Embryonic facial prominence (tissue), 1 donor: Measurements from ENCODE around the gene UBE2I.

Experiments
- DNase-seq: peaks from one replicate; pipeline ENCODE4 v3.0.0-alpha.2; 2016; ENCODE audit errors: extremely low spot score

The UBE2I gene

GRCh38 chr16:1343428-1344242, 34.2 kb downstream of the UBE2I start:
- DNase-seq: no peak

GRCh38 chr16:1344499-1344898, 35.1 kb downstream of the UBE2I start:
- DNase-seq: no peak

GRCh38 chr16:1345087-1345486, 35.7 kb downstream of the UBE2I start:
- DNase-seq: no peak

GRCh38 chr16:1345651-1346421, 36.4 kb downstream of the UBE2I start:
- no peak for DNase-seq

GRCh38 chr16:1346422-1347285, 37.2 kb downstream of the UBE2I start:
- no peak for DNase-seq

GRCh38 chr16:1347286-1347855, 37.9 kb downstream of the UBE2I start:
- no peak for DNase-seq

DNA sequence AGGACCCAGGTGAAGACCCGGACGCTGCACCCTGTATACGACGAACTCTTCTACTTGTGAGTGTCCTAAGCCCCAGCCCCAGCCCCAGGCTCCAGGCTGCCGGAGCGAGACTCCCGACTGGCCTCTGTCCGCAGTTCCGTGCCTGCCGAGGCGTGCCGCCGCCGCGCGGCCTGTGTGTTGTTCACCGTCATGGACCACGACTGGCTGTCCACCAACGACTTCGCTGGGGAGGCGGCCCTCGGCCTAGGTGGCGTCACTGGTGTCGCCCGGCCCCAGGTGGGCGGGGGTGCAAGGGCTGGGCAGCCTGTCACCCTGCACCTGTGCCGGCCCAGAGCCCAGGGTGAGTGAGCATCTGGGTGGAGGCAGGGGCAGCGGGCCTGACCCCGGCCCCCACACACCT, 38.5 kb downstream of the UBE2I start:
- DNase-seq: no peak

DNA sequence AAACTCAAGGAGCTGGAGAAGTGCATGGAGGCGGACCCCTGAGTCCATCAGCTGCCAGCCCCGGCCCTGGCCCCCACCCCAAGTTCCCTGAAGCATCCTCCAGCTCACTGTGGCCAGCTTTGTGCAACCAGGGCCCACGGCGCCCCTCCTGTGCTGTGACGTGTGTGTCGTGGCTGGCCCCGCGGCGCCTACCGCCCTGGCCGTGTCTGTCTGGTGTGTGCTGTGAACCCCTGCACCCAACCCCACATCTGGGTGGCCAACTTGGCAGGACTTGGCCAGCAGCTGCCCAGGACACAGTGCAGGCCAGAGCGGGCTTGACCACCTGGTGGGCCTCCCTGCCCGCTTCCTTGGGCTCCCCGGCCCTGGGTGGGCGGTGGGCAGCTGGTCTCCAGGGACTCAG, 39.0 kb downstream of the UBE2I start:
- DNase-seq: no peak

- DNase-seq: no peak
Measured at GRCh38 chr16:1348926-1349325, 39.5 kb downstream of the UBE2I start.

DNA sequence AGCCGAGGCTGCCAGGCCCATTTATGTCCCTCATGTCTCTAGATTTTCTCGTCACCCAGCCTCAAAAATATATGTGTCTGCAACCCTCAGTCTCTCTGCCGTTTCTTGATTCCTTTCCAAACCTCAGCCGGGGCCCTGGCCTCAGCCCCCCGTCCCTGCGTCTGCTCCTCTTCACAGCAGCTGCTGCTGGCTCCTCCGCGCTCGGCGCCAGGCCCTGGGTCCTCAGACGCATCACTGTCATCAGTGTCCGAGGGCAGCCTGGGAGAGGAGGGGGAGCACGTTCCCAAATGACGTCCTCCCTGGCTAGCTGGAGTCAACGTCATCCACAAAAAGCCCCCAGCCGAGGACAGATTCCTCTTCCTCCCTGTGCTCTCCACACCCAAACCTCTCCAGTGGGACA, 39.9 kb downstream of the UBE2I start:
- no peak for DNase-seq

DNA sequence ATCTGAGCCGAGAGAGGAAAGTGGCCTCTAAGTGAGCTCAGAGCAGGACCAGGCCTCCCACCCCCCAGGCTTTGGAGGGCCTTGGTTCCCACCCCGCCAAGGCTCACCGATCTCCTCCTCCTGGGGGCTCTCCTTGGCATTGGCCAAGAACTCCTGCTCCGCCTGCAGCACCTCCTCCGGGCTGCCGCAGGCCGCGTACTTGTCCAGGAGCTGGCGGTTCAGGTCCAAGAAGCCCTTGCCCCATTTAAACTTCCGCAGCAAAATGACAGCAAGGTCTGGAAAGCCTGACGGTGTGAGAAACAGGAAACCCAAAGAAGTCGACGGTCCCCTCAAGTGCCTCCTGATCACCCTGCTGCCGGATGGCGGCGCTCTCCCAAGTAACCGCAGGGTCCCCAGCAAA, 40.5 kb downstream of the UBE2I start:
- no peak for DNase-seq

- no peak for DNase-seq
Measured at GRCh38 chr16:1350691-1351090, 41.3 kb downstream of the UBE2I start.

DNA sequence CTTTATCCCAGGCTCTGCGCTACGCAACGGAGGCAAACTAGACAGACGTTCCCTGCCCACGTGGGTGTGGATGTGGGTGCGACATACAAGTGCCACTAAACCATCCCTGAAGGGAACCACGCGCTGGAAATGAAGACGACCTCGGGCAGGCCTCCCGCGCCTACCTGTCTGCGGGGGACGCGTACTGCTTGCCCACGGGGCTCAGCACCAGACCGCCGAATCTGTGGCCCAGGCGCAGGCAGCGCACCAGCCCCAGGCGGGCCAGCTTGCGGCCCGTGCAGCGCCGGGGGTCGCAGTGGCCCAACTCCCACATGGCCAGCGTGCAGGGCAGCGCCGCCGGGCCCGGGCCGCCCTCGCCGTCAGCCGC, 41.8 kb downstream of the UBE2I start:
- DNase-seq: no peak

GRCh38 chr16:1351582-1352362, 42.3 kb downstream of the UBE2I start, which contains the start of the genes GNPTG and TSR3:
TSS of gene GNPTG (plus strand) at chr16:1351931. CDS start at chr16:1351966, 35 bp downstream.
TSS of gene TSR3 (minus strand) at chr16:1351878. CDS start at chr16:1351804, 74 bp downstream.
- peak; percentile 56 for DNase-seq

DNA sequence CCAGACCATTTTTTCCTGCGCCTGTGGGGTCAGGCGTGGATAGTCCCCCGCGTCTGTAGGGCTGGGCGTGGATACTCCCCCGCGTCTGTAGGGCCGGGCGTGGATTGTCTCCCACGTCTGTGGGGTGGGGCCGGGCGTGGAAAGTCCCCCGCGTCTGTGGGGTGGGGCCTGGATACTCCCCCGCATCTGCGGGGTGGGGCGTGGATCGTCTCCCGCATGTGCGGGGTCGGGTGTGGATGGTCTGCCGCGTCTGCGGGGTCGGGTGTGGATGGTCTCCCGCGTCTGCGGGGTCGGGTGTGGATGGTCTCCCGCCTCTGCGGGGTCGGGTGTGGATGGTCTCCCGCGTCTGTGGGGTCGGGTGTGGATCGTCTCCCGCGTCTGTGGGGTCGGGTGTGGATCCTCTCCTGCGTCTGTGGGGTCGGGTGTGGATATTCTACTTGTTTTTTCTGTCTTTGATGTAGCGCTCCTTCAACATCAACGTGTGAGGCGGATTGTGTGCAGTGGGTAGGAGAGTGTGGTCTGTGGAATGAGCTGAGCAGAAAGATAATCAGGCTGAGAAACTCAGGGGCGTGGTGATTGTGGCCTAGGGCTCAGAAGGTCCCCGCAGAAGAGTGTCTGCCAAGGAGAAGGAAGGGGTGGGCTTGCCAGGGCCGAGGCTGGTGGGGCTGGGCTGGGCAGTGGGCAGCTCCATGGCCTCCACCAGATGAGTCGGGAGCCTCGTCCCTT, 45.5 kb downstream of the UBE2I start:
- no peak for DNase-seq

GRCh38 chr16:1355591-1355990, 46.2 kb downstream of the UBE2I start:
- no peak for DNase-seq

- DNase-seq: no peak
Measured at GRCh38 chr16:1356061-1356900, 46.8 kb downstream of the UBE2I start.

DNA sequence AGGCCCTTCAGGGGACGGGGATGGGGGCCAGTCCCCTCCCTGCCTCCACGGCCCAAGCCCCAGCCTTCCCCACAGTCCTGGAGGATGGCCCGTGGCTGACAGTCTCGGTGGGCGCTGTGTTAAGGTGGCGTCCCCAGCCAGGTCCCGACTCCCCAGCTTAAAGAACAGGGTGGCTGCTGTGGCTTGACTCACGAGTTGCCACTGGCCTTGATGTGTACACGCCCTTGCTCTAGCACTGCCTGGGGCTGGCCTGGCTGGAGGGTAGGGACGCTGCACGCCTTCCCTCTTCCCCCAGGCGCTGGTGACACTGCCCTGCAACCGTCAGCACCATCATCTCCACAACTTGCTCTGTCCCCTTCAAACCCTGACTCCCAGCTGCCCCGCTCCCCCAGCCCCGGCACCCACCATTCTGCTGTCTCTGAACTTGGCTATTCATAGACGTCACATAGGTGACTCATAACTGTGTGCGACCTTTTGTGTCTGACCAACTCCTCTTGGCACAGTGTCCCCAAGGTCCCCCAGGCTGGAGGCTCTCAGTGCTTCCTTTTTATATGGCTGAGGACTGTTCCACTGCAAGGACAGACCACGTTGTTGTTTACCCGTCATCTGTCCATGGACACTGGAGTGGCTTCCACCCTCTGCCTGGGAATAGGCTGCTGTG, 48.6 kb downstream of the UBE2I start:
- no peak for DNase-seq
